ENCODE data around the gene TPRG1. TPM values are rescaled to one million over a fixed set of nuclear protein-coding genes. Genes with fewer than 3 reads are reported as not detected.

Gene TPRG1
- total and polyA plus RNA-seq, 7 experiments from 2014 or later = 0.13 to 5.4 (median 1.3) TPM

- Mint-ChIP-seq H3K4me1 (peaks cover 0 to 5% (median 0%) of the 10 kb centered on the region in 7 donors), H3K4me3 (no peak overlapping the region), H3K27me3 (peaks cover 0 to 28% (median 0%) of the 10 kb centered on the region in 5 donors), H3K9me3 (peaks cover 0 to 2% (median 0%) of the 10 kb centered on the region in 11 donors), H3K36me3 (no peaks in the 10 kb centered on the region), H3K27ac (no peak overlapping the region)
- ATAC-seq = no peak
- Histone ChIP-seq H3K27ac (ENCODE audit: low read depth, low read length) (no peak overlapping the region), H3K4me1 (ENCODE audit: control insufficient read depth in 2 of 2, insufficient read depth in 2 of 2, low read length in 2 of 2) (no peaks in the 10 kb centered on the region), H3K4me3 (ENCODE audit: low read length) (no peak overlapping the region), H3K36me3 (ENCODE audit: control insufficient read depth in 2 of 3, insufficient read depth in 3 of 3, low read length in 3 of 3) (no peaks in the 10 kb centered on the region), H3K27me3 (ENCODE audit: control insufficient read depth in 2 of 2, insufficient read depth in 2 of 2, low read length in 2 of 2) (no peaks in the 10 kb centered on the region), H3K9me3 (ENCODE audit: control insufficient read depth in 2 of 3, low read length in 3 of 3) (no peaks in the 10 kb centered on the region)
- ChIA-PET POLR2A (no interaction called here), CTCF (interaction anchor here (1.2 to 2.0 kb wide), 2 partner anchors 1417 to 1418 kb away, joined by 4 to 6 read pairs; no protein-coding TSS in a partner anchor)
- intact Hi-C loops (cut with micrococcal nuclease) = no loop called here
- DNase-seq = no peak
These were observed 14.4 kb upstream of the TPRG1 start for GRCh38 chr3:189157232-189158007.

GRCh38 chr3:189158034-189158433, 13.7 kb upstream of the TPRG1 start:
- intact Hi-C loops (cut with micrococcal nuclease) = no loop called here
- H3K9me3 ChIP-seq (ENCODE audit: control insufficient read depth in 2 of 3, low read length in 3 of 3) = no peaks in the 10 kb centered on the region
- H3K9me3 Mint-ChIP-seq = peaks cover 0 to 2% (median 0%) of the 10 kb centered on the region in 11 donors
- ATAC-seq = no peak
- DNase-seq = no peak
- peaks cover 0 to 29% (median 0%) of the 10 kb centered on the region in 5 donors for H3K27me3 Mint-ChIP-seq
- H3K4me1 Mint-ChIP-seq = peaks cover 0 to 5% (median 0%) of the 10 kb centered on the region in 7 donors
- H3K4me1 ChIP-seq (ENCODE audit: control insufficient read depth in 2 of 2, insufficient read depth in 2 of 2, low read length in 2 of 2) = no peaks in the 10 kb centered on the region
- POLR2A ChIA-PET = no interaction called here
- H3K27ac ChIP-seq (ENCODE audit: low read depth, low read length) = no peak overlapping the region
- H3K36me3 ChIP-seq (ENCODE audit: control insufficient read depth in 2 of 3, insufficient read depth in 3 of 3, low read length in 3 of 3) = no peaks in the 10 kb centered on the region
- CTCF ChIA-PET = interaction anchor here (0.6 kb wide), 1 partner anchor 91 kb away, joined by 6 read pairs; no protein-coding TSS in a partner anchor
- H3K4me3 Mint-ChIP-seq = no peak overlapping the region
- no peaks in the 10 kb centered on the region for H3K27me3 ChIP-seq (ENCODE audit: control insufficient read depth in 2 of 2, insufficient read depth in 2 of 2, low read length in 2 of 2)
- H3K36me3 Mint-ChIP-seq = no peaks in the 10 kb centered on the region
- no peak overlapping the region for H3K27ac Mint-ChIP-seq
- no peak overlapping the region for H3K4me3 ChIP-seq (ENCODE audit: low read length)

DNA sequence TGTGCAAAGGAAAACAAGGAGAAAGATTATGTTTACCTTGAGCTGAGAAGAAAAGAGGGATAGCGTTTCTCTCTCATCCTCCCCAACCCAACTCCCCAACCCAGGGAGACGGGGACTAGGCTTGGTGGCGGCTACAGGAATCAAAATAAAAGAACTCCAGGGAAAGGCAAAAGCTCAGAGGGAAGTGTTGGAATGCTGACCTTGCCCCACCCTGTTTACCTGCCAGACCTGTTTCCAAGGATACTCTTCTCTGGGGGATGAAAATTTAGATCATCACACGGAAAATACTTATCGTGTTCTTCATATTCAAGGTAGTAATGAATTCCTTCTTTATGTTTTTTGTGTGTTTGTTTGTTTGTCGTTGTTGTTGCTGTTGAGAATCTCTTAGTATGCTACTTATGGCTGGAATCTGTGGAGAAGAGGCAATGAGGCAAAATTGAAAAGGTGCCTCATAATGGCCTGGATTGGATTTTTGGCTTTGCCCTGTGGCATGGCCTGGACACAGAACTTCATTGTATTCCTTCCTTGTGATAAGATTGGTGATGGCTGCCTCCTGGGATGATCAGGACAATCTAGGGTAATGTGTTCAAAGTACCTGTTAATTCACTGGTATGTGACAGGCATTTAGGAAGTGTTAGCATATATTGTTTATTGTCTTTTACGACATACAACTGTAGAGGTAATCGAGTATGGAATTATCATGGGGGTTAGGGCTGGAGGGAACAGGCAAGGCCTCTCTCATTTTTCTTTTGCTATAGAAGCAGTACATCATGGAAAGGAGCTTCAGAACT, 11.1 kb upstream of the TPRG1 start:
- CTCF ChIA-PET = interaction anchor here (1.0 kb wide), 1 partner anchor 801 kb away, joined by 3 read pairs; no protein-coding TSS in a partner anchor
- Mint-ChIP-seq H3K27me3 (peaks cover 0 to 23% (median 0%) of the 10 kb centered on the region in 5 donors), H3K4me3 (no peak overlapping the region), H3K27ac (no peak overlapping the region), H3K36me3 (no peaks in the 10 kb centered on the region), H3K4me1 (peaks cover 0 to 5% (median 0%) of the 10 kb centered on the region in 7 donors), H3K9me3 (no peaks in the 10 kb centered on the region)
- Histone ChIP-seq H3K9me3 (ENCODE audit: control insufficient read depth in 2 of 3, low read length in 3 of 3) (no peaks in the 10 kb centered on the region), H3K27ac (ENCODE audit: low read depth, low read length) (no peak overlapping the region), H3K36me3 (ENCODE audit: control insufficient read depth in 2 of 3, insufficient read depth in 3 of 3, low read length in 3 of 3) (no peaks in the 10 kb centered on the region), H3K4me3 (ENCODE audit: low read length) (no peak overlapping the region), H3K4me1 (ENCODE audit: control insufficient read depth in 2 of 2, insufficient read depth in 2 of 2, low read length in 2 of 2) (no peaks in the 10 kb centered on the region), H3K27me3 (ENCODE audit: control insufficient read depth in 2 of 2, insufficient read depth in 2 of 2, low read length in 2 of 2) (no peaks in the 10 kb centered on the region)
- POLR2A ChIA-PET = no interaction called here
- ATAC-seq (no peak), DNase-seq (no peak)
- intact Hi-C loops (cut with micrococcal nuclease) = no loop called here

DNA sequence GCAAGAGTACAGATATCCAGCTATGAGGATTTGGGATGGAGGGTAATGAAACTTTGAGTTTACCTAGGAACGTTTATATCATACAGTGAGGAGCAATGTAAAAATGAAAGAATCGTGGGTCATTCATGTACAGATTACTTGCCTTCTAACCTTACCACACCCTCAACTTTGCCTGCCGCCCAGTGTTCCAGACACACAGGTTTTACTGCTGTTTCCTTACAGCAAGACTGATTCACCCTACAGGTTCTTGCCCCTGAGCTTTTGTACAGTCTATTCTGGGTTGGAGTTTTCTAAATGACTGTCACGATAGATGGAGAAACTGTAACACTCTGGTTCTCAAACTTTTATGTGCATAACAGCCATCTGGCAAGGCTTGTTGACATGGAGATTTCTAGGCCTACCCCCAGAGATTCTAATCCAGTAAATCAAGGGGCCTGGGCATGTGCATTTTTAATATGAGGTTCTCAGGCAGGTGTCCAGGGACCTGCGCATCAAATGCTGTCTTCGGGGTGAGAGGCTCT, 6.6 kb upstream of the TPRG1 start:
- Histone ChIP-seq H3K9me3 (ENCODE audit: control insufficient read depth in 2 of 3, low read length in 3 of 3) (no peaks in the 10 kb centered on the region), H3K27me3 (ENCODE audit: control insufficient read depth in 2 of 2, insufficient read depth in 2 of 2, low read length in 2 of 2) (no peaks in the 10 kb centered on the region), H3K36me3 (ENCODE audit: control insufficient read depth in 2 of 3, insufficient read depth in 3 of 3, low read length in 3 of 3) (no peaks in the 10 kb centered on the region), H3K27ac (ENCODE audit: low read depth, low read length) (no peak overlapping the region), H3K4me3 (ENCODE audit: low read length) (no peak overlapping the region), H3K4me1 (ENCODE audit: control insufficient read depth in 2 of 2, insufficient read depth in 2 of 2, low read length in 2 of 2) (no peaks in the 10 kb centered on the region)
- no peak overlapping the region for H3K4me3 Mint-ChIP-seq
- H3K4me1 Mint-ChIP-seq = peaks cover 0 to 8% (median 0%) of the 10 kb centered on the region in 7 donors
- H3K27me3 Mint-ChIP-seq = peaks cover 0 to 11% (median 0%) of the 10 kb centered on the region in 5 donors
- ChIA-PET CTCF (no interaction called here), POLR2A (no interaction called here)
- intact Hi-C loops (cut with micrococcal nuclease) = no loop called here
- no peaks in the 10 kb centered on the region for H3K9me3 Mint-ChIP-seq
- ATAC-seq = no peak
- no peak for DNase-seq
- H3K27ac Mint-ChIP-seq = no peak overlapping the region
- H3K36me3 Mint-ChIP-seq = no peaks in the 10 kb centered on the region

- Mint-ChIP-seq H3K4me1 (peaks cover 0 to 8% (median 4%) of the 10 kb centered on the region in 7 donors), H3K27ac (no peak overlapping the region)
- CTCF ChIA-PET = no interaction called here
These were observed 5.5 kb upstream of the TPRG1 start for GRCh38 chr3:189166321-189166720.

DNA sequence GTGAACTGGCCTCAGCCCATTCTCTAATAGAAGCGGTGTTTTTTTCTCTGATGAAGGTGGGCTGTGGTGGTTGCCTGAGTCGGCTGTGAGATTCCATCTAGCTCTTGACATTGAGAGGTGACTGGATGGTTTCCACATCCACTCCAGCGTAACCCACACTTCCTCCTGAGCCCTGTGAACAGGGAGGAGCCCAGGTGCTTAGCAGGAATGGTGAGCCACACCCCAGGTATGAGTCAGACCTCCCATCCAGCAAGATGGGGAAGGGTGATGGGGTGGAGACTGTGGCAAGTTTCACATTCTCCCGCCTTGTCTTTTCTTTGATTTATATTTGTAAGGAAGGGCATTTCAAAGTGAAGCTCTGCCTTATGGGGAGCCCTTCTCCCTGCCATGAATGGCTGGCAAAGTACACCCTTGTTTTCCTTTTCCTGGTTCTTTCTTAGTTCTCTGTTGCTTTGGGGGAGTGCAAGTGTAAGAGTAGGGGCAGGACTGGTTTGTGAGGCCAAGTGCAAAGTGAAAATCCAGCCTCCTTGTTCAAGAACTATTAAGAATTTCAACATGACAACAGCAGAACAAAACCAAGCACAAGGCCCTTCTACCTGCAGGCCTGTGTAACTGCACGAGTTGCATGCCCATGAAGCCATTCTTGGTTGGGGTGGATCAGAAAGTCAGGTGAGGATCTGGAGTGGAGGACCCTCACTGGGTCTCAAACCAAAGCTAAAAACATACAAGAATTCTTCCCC, 4.6 kb upstream of the TPRG1 start:
- no peaks in the 10 kb centered on the region for H3K36me3 Mint-ChIP-seq
- Histone ChIP-seq H3K4me3 (ENCODE audit: low read length) (no peak overlapping the region), H3K36me3 (ENCODE audit: control insufficient read depth in 2 of 3, insufficient read depth in 3 of 3, low read length in 3 of 3) (no peaks in the 10 kb centered on the region), H3K9me3 (ENCODE audit: control insufficient read depth in 2 of 3, low read length in 3 of 3) (no peaks in the 10 kb centered on the region), H3K27ac (ENCODE audit: low read depth, low read length) (no peak overlapping the region), H3K4me1 (ENCODE audit: control insufficient read depth in 2 of 2, insufficient read depth in 2 of 2, low read length in 2 of 2) (peaks cover 0 to 5% of the 10 kb centered on the region in 2 donors), H3K27me3 (ENCODE audit: control insufficient read depth in 2 of 2, insufficient read depth in 2 of 2, low read length in 2 of 2) (no peaks in the 10 kb centered on the region)
- peaks cover 0 to 2% (median 0%) of the 10 kb centered on the region in 5 donors for H3K27me3 Mint-ChIP-seq
- POLR2A ChIA-PET = no interaction called here
- H3K27ac Mint-ChIP-seq = peak overlapping the region in 1 of 9 donors; percentile 58
- H3K4me1 Mint-ChIP-seq = peaks cover 3 to 16% (median 9%) of the 10 kb centered on the region in 7 donors
- no peak overlapping the region for H3K4me3 Mint-ChIP-seq
- ATAC-seq (no peak), DNase-seq (no peak)
- no peaks in the 10 kb centered on the region for H3K9me3 Mint-ChIP-seq
- CTCF ChIA-PET = no interaction called here
- intact Hi-C loops (cut with micrococcal nuclease) = no loop called here

More at GRCh38 chr3:189166321-189166720, 5.5 kb upstream of the TPRG1 start:
- no peaks in the 10 kb centered on the region for H3K9me3 Mint-ChIP-seq
- no peaks in the 10 kb centered on the region for H3K36me3 ChIP-seq (ENCODE audit: control insufficient read depth in 2 of 3, insufficient read depth in 3 of 3, low read length in 3 of 3)
- H3K4me3 Mint-ChIP-seq = no peak overlapping the region
- H3K4me1 ChIP-seq (ENCODE audit: control insufficient read depth in 2 of 2, insufficient read depth in 2 of 2, low read length in 2 of 2) = no peaks in the 10 kb centered on the region
- DNase-seq (no peak), ATAC-seq (no peak)
- intact Hi-C loops (cut with micrococcal nuclease) = no loop called here
- H3K27me3 ChIP-seq (ENCODE audit: control insufficient read depth in 2 of 2, insufficient read depth in 2 of 2, low read length in 2 of 2) = no peaks in the 10 kb centered on the region
- peaks cover 0 to 2% (median 0%) of the 10 kb centered on the region in 5 donors for H3K27me3 Mint-ChIP-seq
- H3K9me3 ChIP-seq (ENCODE audit: control insufficient read depth in 2 of 3, low read length in 3 of 3) = no peaks in the 10 kb centered on the region
- H3K36me3 Mint-ChIP-seq = no peaks in the 10 kb centered on the region
- POLR2A ChIA-PET = no interaction called here
- no peak overlapping the region for H3K4me3 ChIP-seq (ENCODE audit: low read length)
- H3K27ac ChIP-seq (ENCODE audit: low read depth, low read length) = no peak overlapping the region
